ENCODE data around the gene HDC.

- TF ChIP-seq EZH2 (IDR thresholded peaks at IDR 0.05; ENCODE audit: borderline replicate concordance, low read depth, low read length, severe bottlenecking) (no peak), CTCF (IDR thresholded peaks at IDR 0.05; ENCODE audit: borderline replicate concordance, extremely low read depth, low read length, poor library complexity, severe bottlenecking) (no peak)
These were observed 18.9 kb downstream of the HDC start for GRCh38 chr15:50246631-50247030.
